Epithelial cell of prostate (primary cell): ENCODE results near the gene FRZB.

ENCODE experiments used
- DNase-seq: peaks from one replicate; pipeline ENCODE4 v3.0.0-alpha.2; 2011; ENCODE audit warnings: low read depth, low spot score
- H3K27ac ChIP-seq: fragments of 450-650 bp; 2 replicates; pipeline ENCODE4 v1.5.1; 2017; ENCODE audit warnings: mild to moderate bottlenecking

FRZB gene

GRCh38 chr2:182852801-182853200 lies 13.6 kb downstream of the FRZB start:
- DNase-seq: no peak

GRCh38 chr2:182852090-182852489 lies 14.3 kb downstream of the FRZB start:
- H3K27ac ChIP-seq: no peak overlapping the region
- no peak for DNase-seq

More at GRCh38 chr2:182852801-182853200, 13.6 kb downstream of the FRZB start:
- H3K27ac ChIP-seq: no peak overlapping the region

DNA sequence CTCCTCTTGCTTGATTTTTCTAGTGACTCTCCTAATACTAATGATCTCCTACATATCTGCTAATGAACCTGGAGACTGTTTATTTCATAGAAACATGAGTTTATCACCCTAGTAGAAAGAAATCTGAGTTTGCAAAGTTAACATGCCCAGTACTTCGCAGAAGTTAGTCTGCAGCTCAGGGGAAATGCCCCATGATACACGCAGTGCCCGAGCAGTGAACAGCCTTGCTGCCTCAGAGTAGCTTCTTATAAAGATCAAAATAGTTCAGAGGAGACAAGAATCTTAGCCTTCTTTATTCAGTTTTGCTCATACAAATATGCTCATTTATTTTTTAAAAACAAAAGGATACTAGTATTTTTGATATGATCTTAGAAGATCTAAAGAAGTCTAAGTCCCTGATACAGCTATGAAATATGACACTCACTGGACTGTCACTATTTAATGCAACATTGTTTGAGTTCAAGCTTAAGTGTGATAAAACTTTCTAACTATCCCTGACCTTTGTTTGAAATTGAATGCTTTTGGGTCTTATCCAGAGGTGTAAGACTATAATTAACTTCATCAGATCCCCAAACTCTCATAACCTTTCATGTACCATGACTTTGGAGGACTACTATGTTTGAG lies 20.5 kb downstream of the FRZB start:
- no peak overlapping the region for H3K27ac ChIP-seq
- DNase-seq: no peak

GRCh38 chr2:182836451-182836850 lies 30.0 kb downstream of the FRZB start:
- H3K27ac ChIP-seq: no peak overlapping the region
- DNase-seq: no peak

DNA sequence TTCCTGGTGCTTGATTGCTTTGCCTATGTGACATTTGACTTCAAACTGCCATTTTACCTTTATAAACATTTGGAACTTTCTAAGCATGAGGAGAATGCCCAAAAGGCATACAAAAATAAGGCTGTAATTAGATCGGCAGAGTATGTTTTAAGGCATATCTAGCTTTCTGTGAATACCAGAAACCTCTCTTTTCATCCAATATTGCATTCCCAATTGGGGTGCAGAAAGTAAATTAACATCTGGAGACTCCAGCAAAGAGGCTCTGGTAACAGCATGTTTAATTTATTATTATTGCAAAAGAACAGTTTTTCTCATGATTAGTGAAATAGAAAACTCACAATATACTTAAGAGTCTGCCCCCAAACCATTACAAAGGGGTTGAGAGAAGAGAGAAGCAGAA lies 32.1 kb downstream of the FRZB start:
- DNase-seq: no peak
- no peak overlapping the region for H3K27ac ChIP-seq

GRCh38 chr2:182833084-182833854 lies 33.2 kb downstream of the FRZB start:
- no peak for DNase-seq
- H3K27ac ChIP-seq: no peak overlapping the region

- DNase-seq: no peak
- no peak overlapping the region for H3K27ac ChIP-seq
Observed at GRCh38 chr2:182831921-182832320, 34.5 kb downstream of the FRZB start.

- H3K27ac ChIP-seq: no peak overlapping the region
- DNase-seq: no peak
Observed at GRCh38 chr2:182831101-182831500, 35.3 kb downstream of the FRZB start.

DNA sequence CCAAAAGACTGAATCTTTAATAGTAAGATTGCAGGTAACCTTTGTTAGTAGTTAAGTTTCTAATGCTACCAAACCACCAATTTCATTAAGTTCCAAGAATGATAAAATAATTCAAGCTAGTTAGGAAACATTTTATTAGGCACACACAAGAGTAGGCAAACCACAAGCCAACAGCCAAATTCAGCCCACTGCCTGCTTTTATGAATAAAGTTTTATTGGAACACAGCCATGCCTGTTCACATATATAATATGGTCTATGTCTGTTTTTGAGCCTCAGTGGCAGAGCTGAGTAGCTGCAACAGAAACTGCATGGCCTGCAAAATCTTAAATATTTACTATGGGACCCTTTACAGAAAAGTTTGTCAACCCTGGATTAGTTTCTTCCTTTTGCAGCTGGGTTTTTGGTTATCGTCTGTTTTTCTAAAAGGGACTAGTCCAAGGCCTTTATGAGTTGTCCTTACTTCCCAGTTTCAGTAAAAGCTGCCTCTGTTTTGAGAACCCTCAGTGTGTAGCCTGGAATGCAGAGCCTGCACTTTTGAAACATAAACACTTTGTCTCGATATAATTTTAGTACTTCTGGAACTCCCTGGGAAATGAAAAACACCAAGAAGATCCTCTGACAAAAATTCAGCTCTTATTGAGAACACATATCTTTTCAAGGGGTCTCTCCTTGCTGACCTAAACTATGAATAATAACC lies 39.1 kb downstream of the FRZB start:
- no peak overlapping the region for H3K27ac ChIP-seq
- DNase-seq: no peak

DNA sequence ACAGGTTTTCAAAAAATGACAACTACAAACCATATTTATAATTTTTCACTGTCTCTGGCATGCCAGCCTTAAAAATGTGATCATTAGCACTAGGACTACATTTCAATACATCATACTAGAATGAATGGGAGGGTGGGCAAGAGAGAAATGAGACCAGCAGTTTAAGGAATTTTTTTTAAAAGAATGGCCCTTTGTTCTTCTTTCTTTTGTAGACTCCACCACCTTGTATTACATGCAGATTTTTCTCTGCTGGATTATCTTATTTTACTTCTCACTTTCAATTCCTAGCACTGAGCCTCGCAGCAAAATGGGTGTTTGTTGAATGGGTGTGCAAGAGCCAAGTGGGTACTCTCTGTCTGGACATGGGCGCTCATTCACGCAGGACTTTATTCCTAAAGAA lies 39.9 kb downstream of the FRZB start:
- H3K27ac ChIP-seq: no peak overlapping the region
- DNase-seq: no peak

GRCh38 chr2:182826064-182826463 lies 40.4 kb downstream of the FRZB start:
- DNase-seq: no peak
- no peak overlapping the region for H3K27ac ChIP-seq

DNA sequence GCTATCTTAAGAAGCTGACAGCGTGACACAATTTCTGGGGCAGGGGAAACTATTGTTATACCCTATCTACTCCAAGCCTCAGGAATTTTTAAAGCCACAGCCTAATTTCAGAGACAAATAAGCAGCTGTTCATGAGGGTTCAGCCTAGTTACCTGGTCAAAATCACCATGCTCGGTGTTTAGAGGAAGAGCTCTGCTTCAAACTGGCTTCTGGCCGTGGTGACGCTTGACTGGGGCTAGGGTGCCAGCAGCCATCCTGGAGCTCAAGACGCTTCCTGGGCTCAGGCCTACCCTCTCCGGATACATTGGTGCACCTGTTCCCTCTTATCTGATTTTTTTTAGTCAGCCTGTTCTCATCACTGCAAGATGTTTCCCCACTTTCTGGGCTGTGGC lies 41.7 kb downstream of the FRZB start:
- DNase-seq: no peak
- H3K27ac ChIP-seq: no peak overlapping the region

DNA sequence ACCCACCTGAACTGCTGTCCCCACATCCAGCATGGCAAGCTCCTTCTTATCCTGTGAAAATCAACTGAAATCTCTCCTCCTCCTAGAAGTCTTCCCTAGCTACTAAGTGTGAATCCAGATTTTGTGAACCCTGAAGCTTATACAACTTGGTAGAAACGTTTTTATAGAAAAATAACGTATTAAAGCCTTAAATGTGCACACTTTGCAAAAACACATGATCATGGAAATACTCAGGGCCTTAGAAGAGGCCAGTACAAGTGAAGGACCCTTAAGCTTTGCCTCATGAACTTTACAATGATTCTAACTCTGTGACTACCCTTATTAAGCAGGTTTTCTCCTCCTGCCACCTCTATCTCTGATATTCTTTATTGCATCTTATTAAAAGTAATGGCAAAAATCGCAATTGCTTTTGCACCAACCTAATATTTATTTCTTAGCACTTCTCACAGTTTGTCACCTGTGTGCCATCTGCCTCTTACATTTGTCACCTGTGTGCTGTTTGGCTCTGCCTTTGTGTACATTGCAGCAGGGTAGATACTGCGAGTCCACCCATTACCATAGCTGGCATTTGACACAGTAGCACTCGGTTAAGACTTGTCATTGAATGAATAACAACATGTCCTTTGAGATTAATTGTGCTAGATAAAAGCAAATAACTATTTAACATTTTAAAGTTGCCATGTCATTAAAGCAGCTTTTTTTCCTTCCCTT lies 42.2 kb downstream of the FRZB start:
- DNase-seq: no peak
- no peak overlapping the region for H3K27ac ChIP-seq

GRCh38 chr2:182822733-182823132 lies 43.7 kb downstream of the FRZB start:
- H3K27ac ChIP-seq: no peak overlapping the region
- DNase-seq: no peak

- DNase-seq: peak; percentile 8
Observed at GRCh38 chr2:182821182-182821581, 45.3 kb downstream of the FRZB start.

DNA sequence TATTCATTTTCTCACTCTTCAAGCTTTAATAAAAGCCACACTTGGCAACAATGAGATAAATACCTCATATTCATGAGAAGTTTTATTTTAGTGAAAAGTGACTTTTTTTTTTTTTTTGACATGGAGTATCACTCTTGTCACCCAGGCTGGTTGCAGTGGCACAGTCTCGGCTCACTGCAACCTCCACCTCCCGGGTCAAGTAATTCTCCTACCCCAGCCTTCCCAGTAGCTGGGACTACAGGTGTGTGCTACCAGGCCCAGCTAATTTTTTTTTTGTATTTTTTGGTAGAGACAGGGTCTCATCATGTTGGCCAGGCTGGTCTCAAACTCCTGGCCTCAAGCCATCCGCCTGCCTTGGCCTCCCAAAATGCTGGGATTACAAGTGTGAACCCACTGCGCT lies 47.0 kb downstream of the FRZB start:
- no peak overlapping the region for H3K27ac ChIP-seq
- no peak for DNase-seq

More at GRCh38 chr2:182821182-182821581, 45.3 kb downstream of the FRZB start:
- H3K27ac ChIP-seq: no peak overlapping the region

GRCh38 chr2:182818925-182819324 lies 47.5 kb downstream of the FRZB start:
- DNase-seq: no peak

GRCh38 chr2:182818501-182818900 lies 47.9 kb downstream of the FRZB start:
- no peak for DNase-seq
- H3K27ac ChIP-seq: no peak overlapping the region

More at GRCh38 chr2:182818925-182819324, 47.5 kb downstream of the FRZB start:
- no peak overlapping the region for H3K27ac ChIP-seq

GRCh38 chr2:182817558-182817957 lies 48.9 kb downstream of the FRZB start:
- DNase-seq: no peak
- no peak overlapping the region for H3K27ac ChIP-seq

DNA sequence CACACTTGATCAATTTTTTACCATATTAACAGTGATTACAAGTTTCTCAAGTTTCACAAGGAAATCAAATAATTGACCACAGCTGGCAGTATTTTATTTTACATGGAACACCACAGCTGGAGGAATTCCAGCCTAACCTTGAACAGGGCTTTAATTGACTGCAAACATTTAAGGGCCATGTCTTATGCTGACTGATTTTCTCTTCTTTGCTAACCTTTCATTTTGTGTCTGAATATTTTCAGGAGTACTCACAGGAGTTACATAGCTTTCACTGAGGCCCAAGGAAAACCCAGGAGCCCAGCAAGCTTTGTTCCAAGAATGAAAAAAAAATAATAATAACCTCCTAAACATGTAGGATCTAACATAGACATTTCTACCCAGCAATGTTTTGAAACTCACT lies 49.6 kb downstream of the FRZB start:
- no peak overlapping the region for H3K27ac ChIP-seq
- DNase-seq: no peak

- DNase-seq: no peak
- H3K27ac ChIP-seq: no peak overlapping the region
Observed at GRCh38 chr2:182814804-182815203, 51.6 kb downstream of the FRZB start.
